ENCODE data around the gene DAGLA.
A peak's percentile ranks its signal among the peaks of the same experiment; 100 is the strongest.

DAGLA gene

DNA sequence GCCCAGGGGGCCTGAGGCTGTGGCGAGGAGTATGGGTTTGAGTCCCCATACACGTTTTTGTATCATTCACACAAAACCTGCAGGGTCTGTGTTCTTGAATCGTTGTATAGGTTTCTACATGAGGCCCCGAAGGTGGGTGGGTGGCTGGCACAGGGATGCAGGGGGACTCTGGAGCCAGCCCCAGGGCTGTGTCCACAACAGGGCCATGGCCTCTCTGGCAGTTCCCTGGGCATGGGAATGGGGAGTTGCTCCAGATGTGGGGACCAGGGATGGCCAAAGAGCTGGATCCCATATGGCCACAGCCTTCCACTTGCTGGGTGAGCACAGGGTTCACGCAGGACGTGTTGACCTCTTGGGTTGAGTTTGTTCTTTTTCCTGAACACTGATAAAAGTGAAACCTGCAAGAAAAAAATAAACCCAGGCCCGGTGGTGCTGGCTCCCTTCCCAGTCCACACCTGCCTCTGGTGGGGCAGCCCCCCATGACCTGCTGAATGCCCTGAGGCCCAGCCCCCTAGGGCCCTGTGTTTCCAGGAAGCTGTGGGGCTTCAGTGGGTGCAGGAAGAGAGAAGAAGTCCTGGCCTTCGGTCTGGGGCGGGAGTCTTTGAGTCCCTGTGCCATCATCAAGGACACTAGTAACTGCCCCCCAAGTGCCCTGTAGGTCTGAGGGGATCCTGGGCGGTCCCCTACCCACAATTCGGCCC, 88.3 kb downstream of the DAGLA start:
- DNase-seq: no peak

DNA sequence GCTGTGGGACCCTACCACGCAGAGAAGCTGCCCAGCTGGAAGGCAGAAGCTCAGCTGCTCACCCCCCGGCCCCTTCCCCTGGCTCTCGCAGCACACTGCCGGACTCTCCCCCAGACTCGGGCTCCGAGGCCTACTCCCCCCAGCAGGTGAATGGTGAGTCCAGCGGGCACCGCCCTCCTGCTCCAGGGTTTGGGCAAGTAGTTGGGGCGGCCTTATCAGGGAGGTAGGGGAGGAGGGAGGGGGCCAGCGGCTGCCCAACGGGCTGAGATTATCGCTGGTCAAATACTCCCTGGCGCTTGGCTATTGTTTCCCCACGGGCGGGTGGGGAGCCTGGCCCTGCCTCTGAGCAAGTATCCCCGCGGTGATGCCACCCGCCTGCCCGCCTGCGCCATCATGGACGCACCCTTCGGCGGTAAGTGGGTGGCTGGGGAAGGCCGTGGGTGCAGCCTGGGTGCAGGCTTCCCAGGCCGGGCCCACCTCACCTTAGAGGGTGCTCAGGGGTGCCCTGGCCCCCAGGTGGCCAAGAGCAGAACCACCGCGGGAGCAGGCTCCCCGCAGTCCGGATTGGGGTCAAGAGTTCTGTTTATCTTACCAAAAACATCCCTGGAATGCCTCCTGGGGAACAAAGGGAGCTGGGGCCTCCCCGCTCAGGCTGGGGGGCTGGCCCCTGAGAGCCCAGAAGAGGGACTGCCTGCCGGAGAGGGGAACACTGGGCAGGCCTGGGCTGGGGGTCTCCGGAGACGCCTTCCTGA, 89.2 kb downstream of the DAGLA start:
- no peak for DNase-seq

DNA sequence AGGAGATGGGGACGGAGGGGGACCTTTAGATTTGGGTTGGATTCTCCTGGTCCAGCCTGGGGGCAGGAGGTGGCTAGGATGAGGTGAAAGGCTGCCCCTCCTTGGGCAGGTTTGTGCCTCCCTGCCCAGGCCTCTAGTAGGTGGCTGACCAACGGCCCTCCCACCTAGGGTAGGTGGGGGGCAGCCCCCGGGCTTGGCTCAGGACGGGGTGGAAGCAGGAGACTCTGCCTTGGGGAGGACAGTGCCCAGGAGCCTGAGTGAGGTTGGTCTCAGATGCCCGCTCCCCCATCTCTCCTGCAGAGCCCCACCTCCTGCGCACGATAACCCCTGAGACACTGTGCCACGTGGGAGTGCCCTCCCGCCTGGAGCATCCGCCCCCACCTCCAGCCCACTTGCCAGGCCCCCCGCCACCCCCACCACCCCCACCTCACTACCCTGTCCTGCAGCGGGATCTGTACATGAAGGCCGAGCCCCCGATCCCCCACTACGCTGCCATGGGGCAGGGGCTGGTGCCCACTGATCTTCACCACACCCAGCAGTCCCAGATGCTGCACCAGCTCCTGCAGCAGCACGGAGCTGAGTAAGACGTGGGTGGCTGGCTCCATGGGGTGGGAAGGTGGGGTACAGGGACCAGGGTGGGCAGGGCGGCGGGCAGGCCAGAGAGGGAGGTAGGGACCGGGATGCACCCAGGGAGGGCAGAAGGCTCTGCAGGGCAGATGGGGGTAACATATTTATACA, 89.9 kb downstream of the DAGLA start:
- no peak for DNase-seq

DNA sequence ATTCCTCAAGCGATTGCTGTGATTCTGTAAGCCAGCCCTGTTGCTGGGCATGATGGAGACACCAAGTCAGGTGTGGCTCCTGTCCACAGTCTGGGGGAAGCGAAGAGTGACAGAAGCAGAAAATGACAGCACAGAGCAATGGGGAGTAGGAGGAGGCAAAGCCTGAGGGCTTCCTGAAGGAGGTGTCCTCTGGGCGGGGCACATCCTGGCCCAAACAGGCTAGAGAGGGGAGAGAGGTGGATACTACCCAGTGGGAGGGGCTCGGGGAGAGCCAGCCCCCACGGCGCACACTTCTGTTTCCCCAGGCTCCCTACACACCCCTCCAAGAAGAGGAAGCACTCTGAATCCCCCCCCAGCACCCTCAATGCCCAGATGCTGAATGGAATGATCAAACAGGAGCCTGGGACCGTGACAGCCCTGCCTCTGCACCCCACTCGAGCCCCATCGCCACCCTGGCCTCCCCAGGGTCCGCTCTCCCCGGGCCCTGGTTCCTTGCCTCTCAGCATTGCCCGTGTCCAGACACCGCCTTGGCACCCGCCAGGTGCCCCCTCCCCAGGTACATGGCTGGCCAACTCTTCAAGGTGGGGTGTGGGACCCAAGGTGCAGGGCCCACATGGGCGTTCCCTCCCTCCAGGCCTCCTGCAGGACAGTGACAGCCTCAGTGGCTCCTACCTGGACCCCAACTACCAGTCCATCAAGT, 91.2 kb downstream of the DAGLA start:
- DNase-seq: no peak

DNA sequence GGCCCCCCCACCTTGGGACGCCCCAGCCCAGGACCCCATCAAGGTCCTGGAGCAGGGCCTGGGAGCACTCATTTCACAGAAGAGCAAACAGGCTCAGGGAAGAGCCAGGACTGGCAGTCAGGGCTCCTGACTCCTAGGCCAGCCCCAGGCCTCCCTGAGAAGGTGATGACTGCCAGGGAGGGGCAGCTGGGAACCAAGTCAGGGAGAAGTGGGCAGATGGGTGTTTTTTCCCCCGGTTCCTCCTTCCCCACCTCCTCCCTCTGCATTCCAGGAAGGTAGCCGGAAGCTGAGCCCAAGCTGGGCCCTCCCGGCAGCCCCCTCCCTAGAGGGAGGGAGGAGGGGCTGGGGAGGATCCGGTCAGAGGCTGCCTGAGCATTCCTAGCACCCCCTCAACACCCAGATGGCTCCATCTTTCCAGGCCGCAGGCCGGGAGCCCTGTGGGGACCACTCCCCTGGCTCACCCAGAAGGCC, 91.8 kb downstream of the DAGLA start:
- no peak for DNase-seq

DNA sequence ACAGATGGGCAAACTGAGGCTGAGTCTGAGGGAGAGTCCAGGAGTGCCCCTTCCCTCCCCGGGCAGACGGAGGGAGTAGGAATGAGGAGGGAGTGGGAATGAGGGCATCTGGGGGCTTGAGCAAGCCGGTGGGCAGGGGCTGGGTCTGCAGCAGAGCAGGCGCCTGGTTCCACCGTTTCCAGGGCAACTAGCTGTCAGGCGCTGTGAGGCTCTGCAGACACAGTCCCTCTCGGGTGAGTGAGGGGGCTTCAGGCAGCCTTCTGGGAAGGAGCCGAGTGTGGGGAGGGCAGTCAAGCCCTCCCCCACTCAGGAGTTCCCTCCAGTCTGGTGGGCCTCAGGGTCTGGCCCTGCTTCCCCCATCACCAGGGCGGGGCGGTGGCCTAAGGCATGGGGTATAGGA, 93.2 kb downstream of the DAGLA start:
- DNase-seq: no peak

DNA sequence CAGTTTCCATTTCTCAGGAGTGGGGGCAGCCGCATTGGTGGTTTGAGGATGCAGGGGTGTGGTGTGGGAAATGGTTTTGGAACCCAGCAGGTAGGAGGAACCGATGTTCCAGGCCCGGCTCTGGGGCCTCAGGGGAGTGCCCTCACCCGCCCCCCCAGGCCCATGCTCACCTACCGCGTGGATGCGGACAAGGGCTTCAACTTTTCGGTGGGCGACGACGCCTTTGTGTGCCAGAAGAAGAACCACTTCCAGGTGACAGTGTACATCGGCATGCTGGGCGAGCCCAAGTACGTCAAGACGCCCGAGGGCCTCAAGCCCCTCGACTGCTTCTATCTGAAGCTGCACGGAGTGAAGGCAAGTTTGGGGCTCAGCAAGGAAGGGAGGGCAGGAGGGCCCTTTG, 93.6 kb downstream of the DAGLA start:
- no peak for DNase-seq

DNA sequence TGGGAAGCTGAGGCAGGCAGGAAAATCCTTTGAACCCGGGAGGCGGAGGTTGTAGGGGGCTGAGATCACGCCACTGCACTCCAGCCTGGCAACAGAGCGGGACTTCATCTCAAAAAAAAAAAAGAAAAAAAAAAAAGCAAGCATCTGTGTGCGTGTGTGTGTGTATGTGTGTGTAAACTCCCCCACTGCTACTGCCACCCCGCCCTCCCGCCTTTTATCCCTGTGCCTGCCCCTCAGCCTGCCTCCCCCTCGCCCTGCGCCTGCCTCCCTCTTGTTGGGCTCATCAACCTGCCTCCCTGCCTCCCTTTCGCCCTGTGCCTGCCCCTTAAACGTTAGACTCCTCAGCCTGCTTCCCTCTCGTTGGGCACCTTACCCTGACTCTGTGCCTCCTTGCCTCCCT, 94.2 kb downstream of the DAGLA start:
- DNase-seq: no peak

DNA sequence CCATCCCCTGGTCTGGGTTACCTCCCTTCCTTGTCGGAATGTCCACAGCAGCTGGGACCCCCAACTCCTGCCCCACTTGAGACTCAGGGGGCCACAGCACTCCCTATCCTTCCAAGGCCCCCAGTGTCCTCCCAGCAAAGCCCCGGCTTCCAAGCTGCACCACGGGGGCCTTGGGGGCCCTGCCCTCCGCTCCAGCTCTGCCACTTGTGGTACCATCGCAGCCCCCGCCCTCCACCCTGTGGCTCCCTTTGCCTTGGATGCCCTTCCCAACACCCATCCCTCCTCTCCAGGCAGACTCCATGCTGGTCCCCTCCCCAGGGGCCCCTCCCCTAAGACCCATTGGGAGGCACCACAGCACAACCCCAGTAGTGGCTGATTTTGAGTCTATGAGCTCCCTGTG, 94.9 kb downstream of the DAGLA start:
- no peak for DNase-seq

DNA sequence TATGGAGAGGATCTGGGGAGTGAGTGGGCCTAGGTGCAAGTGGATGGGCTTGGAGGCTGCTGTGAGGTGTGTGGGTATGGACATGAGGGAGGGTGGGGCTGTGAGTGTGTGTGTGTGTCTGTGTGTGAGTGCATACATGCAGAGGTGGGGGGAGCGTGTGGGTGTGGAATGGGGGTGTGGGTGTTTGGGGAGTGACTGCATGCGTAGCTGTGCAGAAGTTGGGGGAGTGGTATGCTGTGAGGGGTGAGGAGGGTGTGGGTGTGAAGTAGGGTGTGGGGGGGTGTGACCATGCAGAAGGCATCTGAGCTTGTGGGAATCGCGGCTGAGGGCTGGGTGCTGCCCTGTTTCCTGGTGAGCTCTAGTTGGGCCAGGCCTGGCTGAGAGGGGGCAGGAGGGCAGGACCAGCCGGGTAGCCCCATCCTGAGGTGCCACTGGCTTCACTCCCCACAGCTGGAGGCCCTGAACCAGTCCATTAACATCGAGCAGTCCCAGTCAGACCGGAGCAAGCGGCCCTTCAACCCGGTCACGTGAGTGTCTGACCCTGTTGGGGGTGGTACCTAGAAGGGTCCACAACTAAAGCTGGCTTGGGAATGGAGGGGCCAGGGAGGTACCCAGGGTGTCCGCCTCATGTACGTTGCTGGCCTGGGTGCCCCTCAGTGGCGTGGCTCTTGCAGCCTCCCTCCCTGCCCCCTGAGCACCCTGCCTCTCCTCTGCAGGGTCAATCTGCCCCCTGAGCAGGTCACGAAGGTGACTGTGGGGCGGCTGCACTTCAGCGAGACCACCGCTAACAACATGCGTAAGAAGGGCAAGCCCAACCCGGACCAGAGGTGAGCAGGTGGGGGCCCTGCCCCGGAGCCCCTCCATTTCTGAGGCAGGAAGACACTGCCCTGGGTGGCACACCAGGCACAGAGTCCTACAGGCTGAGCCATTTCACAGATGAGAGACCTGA, 95.7 kb downstream of the DAGLA start:
- no peak for DNase-seq

DNA sequence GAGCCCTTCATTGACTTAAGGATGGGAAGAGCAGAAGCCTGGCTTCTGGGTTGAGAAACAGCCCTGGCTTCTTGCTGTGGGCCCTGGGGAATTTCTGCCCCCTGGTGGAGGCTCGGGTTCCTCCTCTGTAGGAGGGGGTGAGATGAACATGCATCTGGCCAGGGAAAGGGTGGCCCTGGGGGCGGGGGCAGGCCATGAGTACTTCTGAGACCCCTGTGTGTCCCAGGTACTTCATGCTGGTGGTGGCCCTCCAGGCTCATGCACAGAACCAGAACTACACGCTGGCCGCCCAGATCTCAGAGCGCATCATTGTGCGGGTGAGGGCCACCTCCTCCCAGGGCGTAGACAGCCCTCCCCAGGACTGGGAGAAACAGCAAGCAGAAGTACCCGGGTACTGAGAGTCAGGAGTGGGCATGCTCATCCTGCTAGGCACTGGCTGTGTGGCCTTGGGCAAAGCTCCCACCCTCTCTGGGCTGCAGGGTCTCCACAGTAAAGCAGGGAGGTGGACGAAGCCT, 96.4 kb downstream of the DAGLA start:
- peak; percentile 80 to 81 for DNase-seq

DNA sequence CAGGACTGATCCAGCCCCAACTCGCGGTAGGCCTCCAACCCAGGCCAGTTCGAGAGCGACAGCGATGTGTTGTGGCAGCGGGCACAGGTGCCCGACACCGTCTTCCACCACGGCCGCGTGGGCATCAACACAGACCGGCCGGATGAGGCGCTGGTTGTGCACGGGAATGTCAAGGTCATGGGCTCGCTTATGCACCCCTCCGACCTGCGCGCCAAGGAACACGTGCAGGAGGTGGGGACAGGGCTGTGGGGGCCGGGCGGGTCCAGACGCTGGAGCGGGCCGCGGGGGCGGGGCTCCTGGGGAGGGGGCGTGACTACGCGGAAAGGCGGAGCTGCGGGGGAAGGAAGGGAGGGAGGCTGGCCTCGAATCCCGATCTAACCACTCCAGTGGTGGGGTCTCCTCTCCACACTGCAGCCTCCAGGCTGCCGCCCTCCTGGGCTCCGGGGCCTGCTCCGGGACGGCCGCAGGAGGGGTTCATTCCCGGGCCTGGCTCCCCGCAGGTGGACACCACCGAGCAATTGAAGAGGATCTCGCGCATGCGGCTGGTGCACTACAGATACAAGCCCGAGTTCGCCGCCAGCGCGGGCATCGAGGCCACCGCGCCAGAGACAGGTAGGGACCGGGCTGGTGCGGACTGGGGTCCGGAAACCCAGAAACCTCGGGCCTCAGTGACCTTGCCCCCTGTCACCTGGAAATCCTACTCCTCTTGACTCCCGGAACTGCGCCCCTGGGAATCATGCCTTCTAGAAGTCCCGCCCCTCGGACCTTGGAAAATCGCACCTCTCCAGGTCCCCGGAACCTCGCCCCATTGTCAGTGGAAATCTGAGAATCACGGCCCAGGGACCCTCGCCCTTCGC, 97.3 kb downstream of the DAGLA start:
- DNase-seq: peak; percentile 73 to 77

DNA sequence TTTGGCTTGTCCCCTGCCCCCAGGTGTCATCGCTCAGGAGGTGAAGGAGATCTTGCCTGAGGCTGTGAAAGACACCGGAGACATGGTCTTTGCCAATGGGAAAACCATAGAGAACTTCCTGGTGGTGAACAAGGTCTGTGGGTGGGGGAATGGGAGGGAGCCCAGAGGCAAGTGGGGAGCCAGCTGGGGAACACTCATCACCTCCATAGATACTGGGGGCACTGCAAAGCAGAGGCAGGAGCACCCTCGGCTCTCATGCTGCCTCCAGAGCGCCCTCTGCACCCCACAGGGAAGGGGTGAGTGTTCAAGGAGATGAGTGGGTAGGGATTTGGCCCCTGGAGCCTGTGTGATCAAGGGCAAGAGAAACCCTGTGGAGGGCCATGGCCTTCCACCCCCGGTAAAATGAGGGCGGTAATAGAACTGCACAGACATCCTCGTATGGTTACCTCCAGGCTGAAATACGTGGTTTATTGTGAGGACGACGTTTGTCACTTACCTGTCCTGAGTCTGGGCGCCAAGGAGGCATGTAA, 98.2 kb downstream of the DAGLA start:
- no peak for DNase-seq

DNA sequence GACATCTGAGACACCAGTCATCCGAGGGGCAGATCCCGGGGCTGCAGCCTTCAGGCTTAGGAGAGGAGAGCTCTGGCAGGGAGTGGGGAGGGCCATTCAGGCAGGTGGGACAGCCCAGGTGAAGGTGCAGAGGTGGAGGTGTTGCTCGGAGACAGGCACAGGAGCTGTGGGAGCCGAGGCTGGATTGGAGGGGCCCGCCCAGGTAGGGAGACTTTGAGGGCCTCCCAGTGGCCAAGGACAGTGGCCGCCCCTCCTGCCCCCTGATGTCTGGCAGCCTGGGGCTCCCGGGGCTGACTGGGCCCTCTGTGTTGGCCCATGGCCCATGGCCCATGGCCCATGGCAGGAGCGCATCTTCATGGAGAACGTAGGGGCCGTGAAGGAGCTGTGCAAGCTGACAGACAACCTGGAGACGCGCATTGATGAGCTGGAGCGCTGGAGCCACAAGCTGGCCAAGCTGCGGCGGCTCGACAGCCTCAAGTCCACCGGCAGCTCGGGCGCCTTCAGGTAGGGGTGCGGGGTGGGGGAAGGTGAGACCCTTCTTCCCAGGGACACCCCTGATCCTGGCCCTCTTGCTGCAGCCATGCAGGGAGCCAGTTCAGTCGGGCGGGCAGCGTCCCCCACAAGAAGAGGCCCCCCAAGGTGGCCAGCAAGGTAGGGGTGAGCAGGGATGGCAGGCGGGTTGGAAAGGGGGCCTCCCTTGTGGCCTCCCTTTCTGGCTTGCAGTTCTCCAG, 98.9 kb downstream of the DAGLA start:
- DNase-seq: no peak

DNA sequence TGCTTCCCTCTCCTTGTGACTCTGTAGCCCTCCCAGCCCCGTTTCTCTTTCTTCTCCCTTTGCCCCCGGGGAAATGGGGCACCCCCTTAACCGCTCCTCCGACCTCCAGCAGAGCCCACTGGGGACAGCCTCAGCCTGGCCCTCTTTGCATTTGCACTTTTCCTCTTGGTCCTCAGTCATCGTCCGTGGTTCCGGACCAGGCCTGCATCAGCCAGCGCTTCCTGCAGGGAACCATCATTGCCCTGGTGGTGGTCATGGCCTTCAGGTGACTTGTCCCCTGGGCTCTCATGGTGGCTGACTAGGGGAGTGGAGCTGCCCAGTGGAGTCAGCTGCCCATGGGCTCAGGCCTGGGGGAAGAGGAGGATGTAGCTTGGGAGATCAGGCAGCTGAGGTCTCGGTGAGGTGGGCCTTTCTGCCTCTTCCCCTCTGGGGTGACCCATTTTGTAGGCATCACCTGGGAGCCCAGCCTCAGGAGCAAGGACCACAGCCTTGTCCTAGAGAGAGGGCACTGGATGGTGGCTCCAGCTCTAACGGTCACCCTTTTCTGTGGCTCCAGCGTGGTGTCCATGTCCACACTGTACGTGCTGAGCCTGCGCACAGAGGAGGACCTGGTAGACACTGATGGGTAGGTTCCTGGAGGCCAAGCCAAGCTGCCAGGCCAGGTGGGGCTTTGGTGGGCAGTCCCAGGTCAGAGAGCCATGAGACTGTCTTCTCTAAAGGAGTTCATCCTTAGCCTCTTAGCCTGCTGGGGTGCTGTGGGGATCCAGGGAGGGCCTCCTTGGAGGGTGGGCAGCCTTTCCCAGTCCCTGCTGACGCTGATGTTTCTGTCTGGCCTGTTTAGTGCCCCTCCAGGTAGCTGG, 99.7 kb downstream of the DAGLA start:
- DNase-seq: no peak

DNA sequence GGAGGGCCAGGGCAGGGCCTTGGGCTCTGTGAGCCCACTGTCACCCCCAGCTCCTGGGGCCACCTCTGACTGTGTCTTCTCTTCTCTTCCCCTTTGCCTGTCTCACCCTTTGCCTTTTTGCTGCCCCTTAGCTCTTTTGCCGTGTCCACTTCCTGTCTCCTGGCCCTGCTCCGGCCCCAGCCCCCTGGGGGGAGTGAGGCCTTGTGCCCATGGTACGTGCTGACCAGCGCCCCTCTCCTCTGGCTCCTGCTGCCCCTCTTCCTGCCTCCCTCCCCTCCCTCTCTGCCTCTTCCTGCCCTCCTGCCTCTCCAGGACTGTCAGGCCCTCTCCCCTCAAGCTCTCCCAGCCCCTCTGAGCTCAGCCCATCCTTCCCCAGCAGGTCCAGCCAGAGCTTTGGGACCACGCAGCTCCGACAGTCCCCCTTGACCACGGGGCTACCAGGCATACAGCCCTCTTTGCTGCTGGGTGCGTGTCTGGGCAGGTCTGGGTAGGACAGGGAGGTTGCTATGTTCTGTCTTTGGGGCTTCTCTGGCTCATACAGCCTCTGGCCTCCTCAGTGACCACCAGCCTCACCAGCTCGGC, 100.5 kb downstream of the DAGLA start:
- no peak for DNase-seq

DNA sequence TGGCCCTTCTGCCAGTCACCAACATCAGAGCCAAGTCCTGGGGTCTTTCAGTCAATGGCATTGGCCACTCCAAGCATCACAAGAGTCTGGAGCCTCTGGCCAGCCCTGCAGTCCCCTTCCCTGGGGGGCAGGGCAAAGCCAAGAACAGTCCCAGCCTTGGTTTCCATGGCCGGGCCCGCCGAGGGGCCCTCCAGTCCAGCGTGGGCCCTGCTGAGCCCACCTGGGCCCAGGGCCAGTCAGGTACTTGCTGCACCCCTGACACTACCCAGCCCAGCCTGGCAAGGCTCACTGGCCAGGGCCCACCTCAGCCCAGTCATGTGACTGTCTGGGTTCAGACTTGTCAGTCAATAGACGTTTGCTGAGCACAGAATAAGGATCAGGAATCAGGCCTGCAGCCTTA, 101.4 kb downstream of the DAGLA start:
- no peak for DNase-seq

DNA sequence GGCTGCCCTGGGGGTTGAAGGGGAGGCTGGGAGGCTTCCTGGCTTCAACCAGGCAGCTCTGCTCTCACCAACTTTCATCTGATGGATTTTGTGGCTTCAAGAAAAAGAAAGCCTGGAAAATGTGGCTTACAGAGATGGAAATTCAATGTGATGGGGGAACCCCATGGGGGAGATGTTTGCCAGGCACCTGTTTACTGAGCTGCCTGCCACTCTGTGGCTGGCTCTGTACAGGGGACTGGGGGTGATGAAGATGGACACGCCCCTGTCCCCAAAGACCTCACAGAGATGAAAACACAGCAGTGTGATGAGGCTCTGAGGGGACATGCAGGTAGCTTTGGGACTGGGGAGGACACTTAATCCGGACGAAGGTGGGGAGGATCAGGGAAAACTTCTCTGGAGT, 102.1 kb downstream of the DAGLA start:
- no peak for DNase-seq
